ENCODE results near the gene TBC1D17. TPM values are rescaled to one million over a fixed set of nuclear protein-coding genes. Genes with fewer than 3 reads are reported as not detected.
"Not testable (repeated sequence)": the region's sequence is repeated elsewhere in the genome, so short reads cannot be mapped to it uniquely, and the experiment has no call there.

The TBC1D17 gene
- total and polyA plus RNA-seq, 7 donors: 13.4 to 41.0 (median 26.1) TPM

GRCh38 chr19:49923055-49924003 is 45.8 kb downstream of the TBC1D17 start:
- no peak for TF ChIP-seq POLR2AphosphoS5 (IDR thresholded peaks at IDR 0.05)
- no peak for TF ChIP-seq CTCF (IDR thresholded peaks at IDR 0.05)
- no peak for TF ChIP-seq EP300 (IDR thresholded peaks at IDR 0.05)
- TF ChIP-seq POLR2A (IDR thresholded peaks at IDR 0.05): no peak
- intact Hi-C loops (cut with DNase I): no loop called here
- DNase-seq: no peak
- Histone ChIP-seq H3K36me3 (peaks cover 4 to 67% (median 15%) of the 10 kb centered on the region in 4 donors), H3K27me3 (no peaks in the 10 kb centered on the region), H3K9me3 (no peaks in the 10 kb centered on the region), H3K27ac (no peak overlapping the region), H3K4me1 (peaks cover 0 to 30% (median 22%) of the 10 kb centered on the region in 4 donors), H3K4me3 (no peak overlapping the region)
- WGBS, 2 donors: 90 to 91% methylated on average over 31 of the region's 31 CpGs

- Histone ChIP-seq H3K27ac (no peak overlapping the region), H3K36me3 (peaks cover 4 to 65% (median 15%) of the 10 kb centered on the region in 4 donors), H3K27me3 (no peaks in the 10 kb centered on the region), H3K4me1 (peaks cover 0 to 35% (median 27%) of the 10 kb centered on the region in 4 donors), H3K9me3 (no peaks in the 10 kb centered on the region), H3K4me3 (no peak overlapping the region)
- DNase-seq: no peak
- no peak for TF ChIP-seq CTCF (IDR thresholded peaks at IDR 0.05)
- TF ChIP-seq POLR2A (IDR thresholded peaks at IDR 0.05): no peak
- no peak for TF ChIP-seq EP300 (IDR thresholded peaks at IDR 0.05)
- TF ChIP-seq POLR2AphosphoS5 (IDR thresholded peaks at IDR 0.05): no peak
- intact Hi-C loops (cut with DNase I): no loop called here
- WGBS, 2 donors: 85 to 88% methylated on average over 25 of the region's 25 CpGs
Observed at GRCh38 chr19:49924004-49924880, 46.7 kb downstream of the TBC1D17 start.

DNA sequence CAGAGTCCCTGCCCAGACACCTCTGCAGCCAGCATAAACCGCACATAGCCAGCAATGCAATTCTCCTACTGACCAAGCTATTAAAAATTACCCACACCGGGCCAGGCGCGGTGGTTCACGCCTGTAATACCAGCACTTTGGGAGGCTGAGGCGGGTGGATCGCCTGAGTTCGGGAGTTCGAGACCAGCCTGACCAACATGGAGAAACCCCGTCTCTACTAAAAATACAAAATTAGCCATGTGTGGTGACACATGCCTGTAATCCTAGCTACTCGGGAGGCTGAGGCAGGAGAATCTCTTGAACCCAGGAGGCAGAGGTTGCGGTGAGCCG is 47.3 kb downstream of the TBC1D17 start:
- H3K9me3 ChIP-seq; intact Hi-C loops (cut with DNase I); H3K4me3 ChIP-seq; H3K27me3 ChIP-seq; DNase-seq; H3K27ac ChIP-seq: not testable (repeated sequence)
- WGBS, 2 donors: 93 to 94% methylated on average over 13 of the region's 13 CpGs
- peaks cover 4 to 65% (median 15%) of the 10 kb centered on the region in 4 donors for H3K36me3 ChIP-seq
- peaks cover 0 to 35% (median 28%) of the 10 kb centered on the region in 4 donors for H3K4me1 ChIP-seq

DNA sequence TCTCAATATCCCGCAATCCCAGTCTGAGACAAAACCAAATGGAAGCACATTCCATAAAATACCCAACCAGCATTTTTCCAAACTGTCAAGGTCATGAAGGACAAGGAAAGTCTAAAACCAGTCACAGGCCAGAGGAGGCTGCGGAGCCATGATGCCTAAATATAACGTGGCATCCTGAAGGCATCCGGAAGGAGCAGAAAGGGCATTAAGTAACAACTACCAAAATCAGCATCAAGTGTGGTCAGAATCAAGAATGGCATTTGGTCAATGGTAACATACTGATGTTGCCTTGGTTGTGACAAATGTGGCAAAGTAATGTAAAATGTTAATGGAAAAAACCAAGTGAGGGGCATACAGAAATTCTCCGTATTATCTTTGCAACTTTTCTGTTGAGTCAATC is 48.0 kb downstream of the TBC1D17 start:
- no peak overlapping the region for H3K27ac ChIP-seq
- WGBS, 2 donors: 95 to 97% methylated on average over 5 of the region's 5 CpGs
- H3K9me3 ChIP-seq: no peaks in the 10 kb centered on the region
- no peak overlapping the region for H3K4me3 ChIP-seq
- H3K4me1 ChIP-seq: peaks cover 0 to 35% (median 30%) of the 10 kb centered on the region in 4 donors
- DNase-seq: no peak
- H3K36me3 ChIP-seq: peaks cover 4 to 62% (median 15%) of the 10 kb centered on the region in 4 donors
- intact Hi-C loops (cut with DNase I): no loop called here
- H3K27me3 ChIP-seq: no peaks in the 10 kb centered on the region
- TF ChIP-seq POLR2A (IDR thresholded peaks at IDR 0.05) (no peak), EP300 (IDR thresholded peaks at IDR 0.05) (no peak), CTCF (IDR thresholded peaks at IDR 0.05) (no peak), POLR2AphosphoS5 (IDR thresholded peaks at IDR 0.05) (no peak)

- Histone ChIP-seq H3K9me3 (no peaks in the 10 kb centered on the region), H3K4me1 (peaks cover 0 to 35% (median 30%) of the 10 kb centered on the region in 4 donors), H3K27ac (no peak overlapping the region), H3K27me3 (no peaks in the 10 kb centered on the region), H3K4me3 (no peak overlapping the region), H3K36me3 (peaks cover 4 to 52% (median 12%) of the 10 kb centered on the region in 4 donors)
- no peak for TF ChIP-seq POLR2AphosphoS5 (IDR thresholded peaks at IDR 0.05)
- TF ChIP-seq EP300 (IDR thresholded peaks at IDR 0.05): no peak
- TF ChIP-seq POLR2A (IDR thresholded peaks at IDR 0.05): no peak
- no peak for TF ChIP-seq CTCF (IDR thresholded peaks at IDR 0.05)
- 93 to 94% methylated on average over 10 of the region's 10 CpGs for WGBS, 2 donors
- DNase-seq: no peak
- intact Hi-C loops (cut with DNase I): no loop called here
Observed at GRCh38 chr19:49926515-49926914, 49.0 kb downstream of the TBC1D17 start.
